IMR-90 (cell line): ENCODE measurements around the gene TBC1D9.

Source experiments
- CTCF ChIP-seq: conservative IDR thresholded peaks from 2 replicates; pipeline ENCODE4 v1.5.1; 2012; ENCODE audit warnings: mild to moderate bottlenecking, low read depth, low read length, improper control_type of control experiment
- ELK1 ChIP-seq: fragments of 150-350 bp; IDR thresholded peaks from 2 replicates; pipeline ENCODE4 v1.6.1; 2016; ENCODE audit warnings: low read depth, mild to moderate bottlenecking, low read length, moderate library complexity, borderline replicate concordance
- POLR2A ChIP-seq: IDR thresholded peaks from 2 replicates; pipeline ENCODE4 v1.6.1; 2012; ENCODE audit warnings: mild to moderate bottlenecking, low read depth, low read length
- RAD21 ChIP-seq: IDR thresholded peaks from 2 replicates; pipeline ENCODE4 v1.6.1; 2012; ENCODE audit warnings: low read length, improper control_type of control experiment
- RFX5 ChIP-seq: IDR thresholded peaks from 2 replicates; pipeline ENCODE4 v1.8.0; 2012; ENCODE audit warnings: low read depth, mild to moderate bottlenecking, low read length, moderate library complexity
- SMC3 ChIP-seq: fragments of 150-350 bp; IDR thresholded peaks from 2 replicates; pipeline ENCODE4 v1.6.1; 2016; ENCODE audit warnings: low read depth, mild to moderate bottlenecking, antibody characterized with exemption, low read length, moderate library complexity

- TF ChIP-seq CTCF (no peak), ELK1 (no peak), SMC3 (no peak), POLR2A (no peak), RAD21 (no peak), RFX5 (no peak)
These were observed 18.0 kb downstream of the TBC1D9 start for GRCh38 chr4:140738139-140738538.
